Nephron progenitor cell (in vitro differentiated cells): Measurements from ENCODE around the gene JCAD.

ENCODE experiments used
- DNase-seq: peaks from one replicate; pipeline ENCODE4 v3.0.0; 2021
- H3K27ac Mint-ChIP-seq: 2 replicates; pipeline ENCODE4 v1.8.0; 2021; ENCODE audit warnings: mild to moderate bottlenecking, moderate library complexity, mixed read lengths
- H3K27me3 Mint-ChIP-seq: 2 replicates; pipeline ENCODE4 v1.8.0; 2021; ENCODE audit warnings: mild to moderate bottlenecking, low read depth, mixed read lengths; ENCODE audit not compliant: poor library complexity
- H3K36me3 Mint-ChIP-seq: 2 replicates; pipeline ENCODE4 v1.8.0; 2021; ENCODE audit warnings: low read depth, mixed read lengths
- H3K4me1 Mint-ChIP-seq: 2 replicates; pipeline ENCODE4 v1.8.0; 2021; ENCODE audit warnings: mixed read lengths
- H3K4me3 Mint-ChIP-seq: 2 replicates; pipeline ENCODE4 v1.8.0; 2021; ENCODE audit warnings: mild to moderate bottlenecking, moderate library complexity, mixed read lengths
- H3K9me3 Mint-ChIP-seq: 2 replicates; pipeline ENCODE4 v1.8.0; 2021; ENCODE audit warnings: mild to moderate bottlenecking, moderate library complexity, mixed read lengths
- TF ChIP-seq, protein P1 (sequence below): fragments of 200-600 bp; sonication (generic); IDR thresholded peaks from 2 replicates; pipeline ENCODE4 v1.5.0; 2021; ENCODE audit warnings: antibody characterized with exemption

The JCAD gene

DNA sequence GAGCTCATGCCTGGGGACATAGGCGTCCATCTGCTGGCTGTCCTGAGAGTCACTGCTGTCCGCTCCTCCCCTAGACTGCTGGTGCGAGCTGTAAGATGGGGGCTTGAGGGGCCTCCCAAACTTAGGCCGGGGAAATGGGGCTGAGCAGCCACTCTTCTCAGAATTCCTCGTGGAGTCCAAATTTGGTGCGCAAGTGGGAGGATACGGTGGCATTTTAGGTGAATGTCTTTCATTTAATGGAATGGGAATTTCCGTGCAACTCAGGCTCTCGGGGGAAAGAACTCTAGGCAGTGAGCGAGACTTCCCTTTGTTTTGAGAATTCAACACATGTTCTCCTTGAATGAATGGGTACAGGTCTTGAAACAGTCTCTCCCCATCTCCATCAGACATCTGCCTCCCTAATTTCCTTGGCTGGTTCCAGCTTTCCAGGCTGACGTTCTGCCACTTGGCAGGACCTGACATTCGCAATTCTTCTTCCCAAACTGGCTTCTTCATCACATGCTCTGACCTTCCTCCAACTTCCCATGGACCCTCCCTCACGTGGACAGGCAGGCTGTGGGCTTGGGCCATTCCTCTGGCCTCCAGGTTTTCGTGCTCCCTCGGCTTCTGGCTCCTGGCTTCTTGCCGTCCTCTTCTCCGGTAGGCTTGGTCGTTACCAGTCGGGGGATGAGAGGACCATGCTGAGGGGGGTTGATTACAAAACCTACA, 30.1 kb downstream of the JCAD start:
- Mint-ChIP-seq H3K4me1 (peaks cover 56% of the 10 kb centered on the region), H3K27ac (no peak overlapping the region), H3K27me3 (no peaks in the 10 kb centered on the region), H3K9me3 (no peaks in the 10 kb centered on the region), H3K36me3 (peaks cover 27% of the 10 kb centered on the region), H3K4me3 (peak overlapping the region; percentile 17)
- DNase-seq = no peak
- TF ChIP-seq, protein P1, sequence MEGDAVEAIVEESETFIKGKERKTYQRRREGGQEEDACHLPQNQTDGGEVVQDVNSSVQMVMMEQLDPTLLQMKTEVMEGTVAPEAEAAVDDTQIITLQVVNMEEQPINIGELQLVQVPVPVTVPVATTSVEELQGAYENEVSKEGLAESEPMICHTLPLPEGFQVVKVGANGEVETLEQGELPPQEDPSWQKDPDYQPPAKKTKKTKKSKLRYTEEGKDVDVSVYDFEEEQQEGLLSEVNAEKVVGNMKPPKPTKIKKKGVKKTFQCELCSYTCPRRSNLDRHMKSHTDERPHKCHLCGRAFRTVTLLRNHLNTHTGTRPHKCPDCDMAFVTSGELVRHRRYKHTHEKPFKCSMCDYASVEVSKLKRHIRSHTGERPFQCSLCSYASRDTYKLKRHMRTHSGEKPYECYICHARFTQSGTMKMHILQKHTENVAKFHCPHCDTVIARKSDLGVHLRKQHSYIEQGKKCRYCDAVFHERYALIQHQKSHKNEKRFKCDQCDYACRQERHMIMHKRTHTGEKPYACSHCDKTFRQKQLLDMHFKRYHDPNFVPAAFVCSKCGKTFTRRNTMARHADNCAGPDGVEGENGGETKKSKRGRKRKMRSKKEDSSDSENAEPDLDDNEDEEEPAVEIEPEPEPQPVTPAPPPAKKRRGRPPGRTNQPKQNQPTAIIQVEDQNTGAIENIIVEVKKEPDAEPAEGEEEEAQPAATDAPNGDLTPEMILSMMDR = no peak

GRCh38 chr10:30028738-30029030, 30.7 kb downstream of the JCAD start:
- no peaks in the 10 kb centered on the region for H3K9me3 Mint-ChIP-seq
- no peak overlapping the region for H3K4me3 Mint-ChIP-seq
- H3K27me3 Mint-ChIP-seq = no peaks in the 10 kb centered on the region
- H3K27ac Mint-ChIP-seq = no peak overlapping the region
- peaks cover 49% of the 10 kb centered on the region for H3K4me1 Mint-ChIP-seq
- TF ChIP-seq, protein P1 = no peak
- no peak for DNase-seq
- peaks cover 28% of the 10 kb centered on the region for H3K36me3 Mint-ChIP-seq

DNA sequence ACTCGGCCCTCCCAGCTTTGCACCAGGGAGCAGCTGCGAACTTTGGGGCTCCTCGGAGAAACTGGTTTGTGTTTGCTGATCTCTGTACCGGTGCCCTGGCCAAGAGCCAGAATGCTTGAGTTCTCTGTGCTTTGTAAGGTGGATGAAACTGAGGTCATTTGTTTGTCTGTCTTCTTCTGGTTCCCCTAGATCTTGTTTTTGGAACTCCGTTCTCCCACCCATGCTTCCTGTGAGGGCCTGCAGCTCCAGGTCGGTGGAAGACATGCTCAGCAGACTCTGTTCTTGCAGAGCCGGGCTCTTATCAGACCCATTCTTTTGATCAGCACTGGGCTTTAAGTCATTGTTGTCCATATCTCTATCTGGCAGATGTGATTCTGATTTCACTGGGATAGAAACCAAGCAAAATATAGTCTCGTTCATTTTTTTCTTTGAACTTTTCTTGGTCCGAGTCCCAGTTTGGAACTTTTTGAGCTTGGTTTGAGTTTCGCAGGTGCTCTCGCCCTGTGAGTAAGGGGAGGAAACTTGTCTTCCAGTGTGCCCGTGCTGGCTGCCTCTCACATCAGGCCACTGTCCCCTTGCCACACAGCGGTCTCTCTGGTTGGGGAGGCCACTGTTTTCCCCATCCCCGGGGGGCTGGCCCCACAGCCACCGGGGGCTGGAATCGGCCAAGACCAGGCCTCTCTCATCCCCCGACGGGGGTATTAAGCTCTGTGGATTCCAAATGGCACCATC, 31.2 kb downstream of the JCAD start:
- no peaks in the 10 kb centered on the region for H3K27me3 Mint-ChIP-seq
- TF ChIP-seq, protein P1 = no peak
- H3K4me3 Mint-ChIP-seq = no peak overlapping the region
- H3K27ac Mint-ChIP-seq = peak overlapping the region; percentile 89
- no peak for DNase-seq
- H3K36me3 Mint-ChIP-seq = peaks cover 33% of the 10 kb centered on the region
- H3K9me3 Mint-ChIP-seq = no peaks in the 10 kb centered on the region
- peaks cover 44% of the 10 kb centered on the region for H3K4me1 Mint-ChIP-seq

GRCh38 chr10:30027057-30028005, 32.1 kb downstream of the JCAD start:
- Mint-ChIP-seq H3K27ac (peak overlapping the region; percentile 96), H3K9me3 (no peaks in the 10 kb centered on the region), H3K4me1 (peaks cover 39% of the 10 kb centered on the region), H3K4me3 (no peak overlapping the region), H3K36me3 (peaks cover 34% of the 10 kb centered on the region), H3K27me3 (no peaks in the 10 kb centered on the region)
- peak; percentile 17 for DNase-seq
- TF ChIP-seq, protein P1 = no peak

- TF ChIP-seq, protein P1 = no peak
- peaks cover 40% of the 10 kb centered on the region for H3K36me3 Mint-ChIP-seq
Observed at GRCh38 chr10:30026578-30026977, 32.8 kb downstream of the JCAD start.

More at GRCh38 chr10:30026578-30026977, 32.8 kb downstream of the JCAD start:
- DNase-seq = no peak
- H3K27me3 Mint-ChIP-seq = no peaks in the 10 kb centered on the region
- peaks cover 39% of the 10 kb centered on the region for H3K4me1 Mint-ChIP-seq
- no peaks in the 10 kb centered on the region for H3K9me3 Mint-ChIP-seq
- H3K4me3 Mint-ChIP-seq = no peak overlapping the region
- H3K27ac Mint-ChIP-seq = no peak overlapping the region
